Measurements from ENCODE around the gene RAB30. TPM values are rescaled to one million over a fixed set of nuclear protein-coding genes. Genes with fewer than 3 reads are reported as not detected.
A peak's percentile ranks its signal among the peaks of the same experiment; 100 is the strongest.
"Not testable (repeated sequence)": the region's sequence is repeated elsewhere in the genome, so short reads cannot be mapped to it uniquely, and the experiment has no call there.

RAB30 gene
- total RNA-seq, 3 donors from 2014 or later, result 10.5 to 12.4 (median 11.3) TPM

- Mint-ChIP-seq H3K9me3 (peaks cover 14% of the 10 kb centered on the region), H3K27me3 (ENCODE audit: low read depth) (no peaks in the 10 kb centered on the region), H3K36me3 (ENCODE audit: insufficient read depth) (peaks cover 8% of the 10 kb centered on the region), H3K4me3 (peak overlapping the region; percentile 51), H3K4me1 (ENCODE audit: low read depth) (peaks cover 81% of the 10 kb centered on the region)
- ATAC-seq (peak; percentile 92 to 94), DNase-seq (peak; percentile 27)
Observed at GRCh38 chr11:82959987-82960778, 111.5 kb downstream of the RAB30 start.

- peak; percentile 52 for DNase-seq
- H3K4me3 Mint-ChIP-seq; H3K27me3 Mint-ChIP-seq (ENCODE audit: low read depth): not testable (repeated sequence)
- peaks cover 36% of the 10 kb centered on the region for H3K9me3 Mint-ChIP-seq
- peak in 1 of 2 donors; percentile 39 for ATAC-seq
- peaks cover 27% of the 10 kb centered on the region for H3K36me3 Mint-ChIP-seq (ENCODE audit: insufficient read depth)
- peaks cover 59% of the 10 kb centered on the region for H3K4me1 Mint-ChIP-seq (ENCODE audit: low read depth)
Observed at GRCh38 chr11:82955736-82956453, 115.8 kb downstream of the RAB30 start.

GRCh38 chr11:82950502-82950901 lies 121.2 kb downstream of the RAB30 start:
- H3K4me1 Mint-ChIP-seq (ENCODE audit: low read depth), result peaks cover 13% of the 10 kb centered on the region
- H3K9me3 Mint-ChIP-seq, result peaks cover 39% of the 10 kb centered on the region
- ATAC-seq, result not testable (repeated sequence)

GRCh38 chr11:82949352-82949751 lies 122.3 kb downstream of the RAB30 start:
- H3K36me3 Mint-ChIP-seq (ENCODE audit: insufficient read depth), result peaks cover 13% of the 10 kb centered on the region
- H3K4me3 Mint-ChIP-seq, result no peak overlapping the region
- ATAC-seq (no peak), DNase-seq (no peak)
- H3K4me1 Mint-ChIP-seq (ENCODE audit: low read depth), result peaks cover 6% of the 10 kb centered on the region
- peaks cover 29% of the 10 kb centered on the region for H3K9me3 Mint-ChIP-seq
- no peaks in the 10 kb centered on the region for H3K27me3 Mint-ChIP-seq (ENCODE audit: low read depth)

More at GRCh38 chr11:82950502-82950901, 121.2 kb downstream of the RAB30 start:
- not testable (repeated sequence) for H3K4me3 Mint-ChIP-seq; H3K27me3 Mint-ChIP-seq (ENCODE audit: low read depth); DNase-seq
- peaks cover 21% of the 10 kb centered on the region for H3K36me3 Mint-ChIP-seq (ENCODE audit: insufficient read depth)

- ATAC-seq (peak in 1 of 2 donors; percentile 23), DNase-seq (no peak)
- no peaks in the 10 kb centered on the region for H3K27me3 Mint-ChIP-seq (ENCODE audit: low read depth)
- H3K36me3 Mint-ChIP-seq (ENCODE audit: insufficient read depth), result no peaks in the 10 kb centered on the region
- H3K4me3 Mint-ChIP-seq, result no peak overlapping the region
- peaks cover 33% of the 10 kb centered on the region for H3K9me3 Mint-ChIP-seq
- peaks cover 9% of the 10 kb centered on the region for H3K4me1 Mint-ChIP-seq (ENCODE audit: low read depth)
Observed at GRCh38 chr11:82945682-82946081, 126.0 kb downstream of the RAB30 start.

- not testable (repeated sequence) for H3K27me3 Mint-ChIP-seq (ENCODE audit: low read depth); H3K4me1 Mint-ChIP-seq (ENCODE audit: low read depth)
- H3K9me3 Mint-ChIP-seq, result peaks cover 34% of the 10 kb centered on the region
Observed at GRCh38 chr11:82945041-82945440, 126.7 kb downstream of the RAB30 start.

GRCh38 chr11:82944198-82944597 lies 127.5 kb downstream of the RAB30 start:
- no peaks in the 10 kb centered on the region for H3K36me3 Mint-ChIP-seq (ENCODE audit: insufficient read depth)
- H3K27me3 Mint-ChIP-seq (ENCODE audit: low read depth), result no peaks in the 10 kb centered on the region
- peaks cover 29% of the 10 kb centered on the region for H3K9me3 Mint-ChIP-seq

More at GRCh38 chr11:82945041-82945440, 126.7 kb downstream of the RAB30 start:
- peak; percentile 25 to 62 for ATAC-seq
- not testable (repeated sequence) for H3K36me3 Mint-ChIP-seq (ENCODE audit: insufficient read depth); H3K4me3 Mint-ChIP-seq; DNase-seq

GRCh38 chr11:82943430-82943829 lies 128.3 kb downstream of the RAB30 start:
- not testable (repeated sequence) for ATAC-seq; H3K36me3 Mint-ChIP-seq (ENCODE audit: insufficient read depth); H3K27me3 Mint-ChIP-seq (ENCODE audit: low read depth); DNase-seq; H3K4me3 Mint-ChIP-seq
- peaks cover 13% of the 10 kb centered on the region for H3K4me1 Mint-ChIP-seq (ENCODE audit: low read depth)
- H3K9me3 Mint-ChIP-seq, result peaks cover 28% of the 10 kb centered on the region

More at GRCh38 chr11:82944198-82944597, 127.5 kb downstream of the RAB30 start:
- Mint-ChIP-seq H3K4me1 (ENCODE audit: low read depth) (peaks cover 13% of the 10 kb centered on the region), H3K4me3 (no peak overlapping the region)
- ATAC-seq (no peak), DNase-seq (no peak)

GRCh38 chr11:82942376-82942775 lies 129.3 kb downstream of the RAB30 start:
- Mint-ChIP-seq H3K4me1 (ENCODE audit: low read depth) (peaks cover 13% of the 10 kb centered on the region), H3K36me3 (ENCODE audit: insufficient read depth) (no peaks in the 10 kb centered on the region), H3K27me3 (ENCODE audit: low read depth) (no peaks in the 10 kb centered on the region), H3K4me3 (no peak overlapping the region), H3K9me3 (peaks cover 28% of the 10 kb centered on the region)
- DNase-seq (no peak), ATAC-seq (no peak)

GRCh38 chr11:82939456-82939855 lies 132.2 kb downstream of the RAB30 start:
- no peak for DNase-seq
- H3K4me1 Mint-ChIP-seq (ENCODE audit: low read depth), result peaks cover 9% of the 10 kb centered on the region
- no peak overlapping the region for H3K4me3 Mint-ChIP-seq
- no peaks in the 10 kb centered on the region for H3K36me3 Mint-ChIP-seq (ENCODE audit: insufficient read depth)
- H3K9me3 Mint-ChIP-seq, result peaks cover 28% of the 10 kb centered on the region
- ATAC-seq, result no peak
- no peaks in the 10 kb centered on the region for H3K27me3 Mint-ChIP-seq (ENCODE audit: low read depth)

- Mint-ChIP-seq H3K9me3 (peaks cover 16% of the 10 kb centered on the region), H3K36me3 (ENCODE audit: insufficient read depth) (peaks cover 4% of the 10 kb centered on the region), H3K27me3 (ENCODE audit: low read depth) (no peaks in the 10 kb centered on the region), H3K4me1 (ENCODE audit: low read depth) (peaks cover 14% of the 10 kb centered on the region), H3K4me3 (no peak overlapping the region)
- DNase-seq, result no peak
- ATAC-seq, result no peak
Observed at GRCh38 chr11:82937554-82937953, 134.1 kb downstream of the RAB30 start.

- Mint-ChIP-seq H3K9me3 (peaks cover 7% of the 10 kb centered on the region), H3K27me3 (ENCODE audit: low read depth) (no peaks in the 10 kb centered on the region), H3K36me3 (ENCODE audit: insufficient read depth) (peaks cover 6% of the 10 kb centered on the region), H3K4me1 (ENCODE audit: low read depth) (peaks cover 21% of the 10 kb centered on the region), H3K4me3 (no peak overlapping the region)
- DNase-seq (no peak), ATAC-seq (no peak)
Observed at GRCh38 chr11:82936261-82936660, 135.4 kb downstream of the RAB30 start.

GRCh38 chr11:82932564-82932963 lies 139.1 kb downstream of the RAB30 start:
- no peak for ATAC-seq
- DNase-seq, result no peak
- Mint-ChIP-seq H3K36me3 (ENCODE audit: insufficient read depth) (peaks cover 6% of the 10 kb centered on the region), H3K27me3 (ENCODE audit: low read depth) (no peaks in the 10 kb centered on the region), H3K4me3 (no peak overlapping the region), H3K9me3 (no peaks in the 10 kb centered on the region), H3K4me1 (ENCODE audit: low read depth) (peaks cover 20% of the 10 kb centered on the region)

- Mint-ChIP-seq H3K9me3 (no peaks in the 10 kb centered on the region), H3K4me1 (ENCODE audit: low read depth) (peaks cover 25% of the 10 kb centered on the region), H3K4me3 (no peak overlapping the region), H3K27me3 (ENCODE audit: low read depth) (no peaks in the 10 kb centered on the region), H3K36me3 (ENCODE audit: insufficient read depth) (peaks cover 6% of the 10 kb centered on the region)
- ATAC-seq, result no peak
- DNase-seq, result no peak
Observed at GRCh38 chr11:82930734-82931133, 141.0 kb downstream of the RAB30 start.
